ELR (cell line): ENCODE measurements around the gene VPS54.
"Not testable (repeated sequence)": the region's sequence is repeated elsewhere in the genome, so short reads cannot be mapped to it uniquely, and the experiment has no call there.

ENCODE experiments used
- DNase-seq: peaks from one replicate; pipeline ENCODE4 v3.0.0-alpha.2; 2015; ENCODE audit warnings: low read depth

VPS54 gene

GRCh38 chr2:63992061-63992685, 27.1 kb downstream of the VPS54 start:
- DNase-seq: no peak

- not testable (repeated sequence) for DNase-seq
These were observed 27.8 kb downstream of the VPS54 start for GRCh38 chr2:63991173-63991999.

- no peak for DNase-seq
These were observed 29.2 kb downstream of the VPS54 start for GRCh38 chr2:63990072-63990471.

- DNase-seq: not testable (repeated sequence)
These were observed 30.3 kb downstream of the VPS54 start for GRCh38 chr2:63988842-63989436.

GRCh38 chr2:63984606-63985359, 34.4 kb downstream of the VPS54 start:
- no peak for DNase-seq

GRCh38 chr2:63983986-63984605, 35.1 kb downstream of the VPS54 start:
- peak; percentile 49 for DNase-seq

GRCh38 chr2:63982335-63982734, 36.9 kb downstream of the VPS54 start:
- no peak for DNase-seq

- DNase-seq: no peak
These were observed 37.5 kb downstream of the VPS54 start for GRCh38 chr2:63981702-63982103.

- DNase-seq: no peak
These were observed 38.4 kb downstream of the VPS54 start for GRCh38 chr2:63980794-63981193.

- no peak for DNase-seq
These were observed 41.3 kb downstream of the VPS54 start for GRCh38 chr2:63977904-63978303.

- no peak for DNase-seq
These were observed 43.1 kb downstream of the VPS54 start for GRCh38 chr2:63976125-63976510.

- DNase-seq: peak; percentile 6
These were observed 43.6 kb downstream of the VPS54 start for GRCh38 chr2:63975437-63976124.

- DNase-seq: not testable (repeated sequence)
These were observed 44.2 kb downstream of the VPS54 start for GRCh38 chr2:63975036-63975435.

- DNase-seq: no peak
These were observed 57.0 kb downstream of the VPS54 start for GRCh38 chr2:63962186-63962585.

- no peak for DNase-seq
These were observed 68.8 kb downstream of the VPS54 start for GRCh38 chr2:63950414-63950813.

GRCh38 chr2:63942788-63943187, 76.4 kb downstream of the VPS54 start:
- no peak for DNase-seq

- DNase-seq: not testable (repeated sequence)
These were observed 87.1 kb downstream of the VPS54 start for GRCh38 chr2:63932104-63932503.

- no peak for DNase-seq
These were observed 92.4 kb downstream of the VPS54 start for GRCh38 chr2:63926815-63927214.

GRCh38 chr2:63914311-63914710, 104.9 kb downstream of the VPS54 start:
- DNase-seq: no peak

- peak; percentile 7 for DNase-seq
These were observed 116.2 kb downstream of the VPS54 start for GRCh38 chr2:63903003-63903402.

GRCh38 chr2:63902149-63902548, 117.1 kb downstream of the VPS54 start:
- DNase-seq: no peak
